ENCODE data around the gene B9D1. TPM values are rescaled to one million over a fixed set of nuclear protein-coding genes. Genes with fewer than 3 reads are reported as not detected.

Gene B9D1
- total RNA-seq, 2 donors from 2014 or later: 0.37 to 1.2 TPM

DNA sequence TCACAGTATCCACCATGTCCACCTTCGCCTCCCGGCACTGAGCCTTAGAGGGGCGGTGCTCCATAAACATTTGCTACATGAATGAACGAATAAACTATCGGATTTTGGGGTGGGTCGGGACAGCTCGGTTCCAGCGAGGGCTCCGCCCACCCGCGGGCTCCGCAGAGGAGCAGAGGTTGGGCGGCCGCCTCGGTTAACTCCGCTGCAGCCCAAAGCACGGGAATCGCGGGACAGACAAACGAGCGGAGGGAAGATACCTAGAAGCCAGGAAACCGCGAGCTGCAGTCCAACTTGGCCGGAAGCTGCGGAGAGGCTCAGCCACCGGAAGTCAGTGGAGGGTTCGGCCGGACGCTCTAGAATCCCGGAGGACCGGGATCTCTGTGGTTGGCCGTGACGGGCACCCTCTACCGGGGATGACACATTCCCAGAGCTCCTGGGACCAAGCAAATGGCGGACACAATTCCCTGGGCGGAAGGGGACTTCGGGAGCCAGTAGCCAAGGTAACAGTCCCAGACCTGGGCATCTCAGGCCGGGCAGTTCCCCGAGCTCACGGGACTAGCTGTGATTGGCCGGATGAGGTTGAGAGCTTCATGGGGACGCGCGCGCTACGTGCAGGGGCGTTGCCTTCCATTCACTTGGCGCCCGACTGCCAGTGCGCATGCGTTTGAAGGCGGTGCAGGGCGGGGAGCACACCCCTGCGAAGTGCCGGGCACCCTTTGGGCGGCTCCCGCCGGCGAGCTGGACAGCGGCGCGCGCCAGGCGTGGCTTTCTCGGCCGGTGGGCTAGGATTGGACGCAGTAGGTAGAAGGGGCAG lies 15.3 kb upstream of the B9D1 start:
- DNase-seq (peak; percentile 85 to 91 (median 90)), ATAC-seq (peak; percentile 89)
- H3K9me3 ChIP-seq (ENCODE audit: control insufficient read depth, low read length, poor library complexity, severe bottlenecking): no peaks in the 10 kb centered on the region
- peaks cover 17% of the 10 kb centered on the region for H3K4me1 Mint-ChIP-seq
- H3K27me3 Mint-ChIP-seq: no peaks in the 10 kb centered on the region
- H3K36me3 Mint-ChIP-seq (ENCODE audit: low read depth): peaks cover 5% of the 10 kb centered on the region
- peak overlapping the region; percentile 97 for H3K27ac Mint-ChIP-seq
- peak overlapping the region; percentile 99 for H3K4me3 Mint-ChIP-seq

DNA sequence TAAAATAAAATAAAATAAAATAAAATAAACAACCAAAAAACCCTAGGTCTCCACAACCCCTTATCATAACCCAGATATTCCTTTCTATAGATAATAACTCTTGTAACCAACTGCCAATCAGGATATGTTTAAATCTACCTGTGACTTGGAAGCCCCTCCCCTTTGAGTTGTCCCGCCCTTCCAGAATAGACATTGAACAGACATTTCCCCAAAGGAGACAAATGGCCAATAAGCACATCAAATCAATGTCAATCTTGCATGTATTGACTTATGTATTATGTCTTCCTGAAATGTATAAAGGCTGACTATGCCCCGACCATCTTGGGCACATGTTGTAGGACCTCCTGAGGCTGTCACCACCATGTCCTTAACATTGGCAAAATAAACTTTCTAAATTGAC lies 14.3 kb upstream of the B9D1 start:
- ATAC-seq: no peak
- H3K36me3 Mint-ChIP-seq (ENCODE audit: low read depth): peaks cover 5% of the 10 kb centered on the region
- peaks cover 23% of the 10 kb centered on the region for H3K4me1 Mint-ChIP-seq
- peak overlapping the region; percentile 99 for H3K4me3 Mint-ChIP-seq
- peak overlapping the region; percentile 97 for H3K27ac Mint-ChIP-seq
- no peaks in the 10 kb centered on the region for H3K27me3 Mint-ChIP-seq
- no peak for DNase-seq
- H3K9me3 ChIP-seq (ENCODE audit: control insufficient read depth, low read length, poor library complexity, severe bottlenecking): no peaks in the 10 kb centered on the region

- H3K4me1 Mint-ChIP-seq: peaks cover 30% of the 10 kb centered on the region
- ATAC-seq (no peak), DNase-seq (no peak)
- H3K4me3 Mint-ChIP-seq: peak overlapping the region; percentile 43
- no peak overlapping the region for H3K27ac Mint-ChIP-seq
- no peaks in the 10 kb centered on the region for H3K27me3 Mint-ChIP-seq
- H3K36me3 Mint-ChIP-seq (ENCODE audit: low read depth): peaks cover 5% of the 10 kb centered on the region
- no peaks in the 10 kb centered on the region for H3K9me3 ChIP-seq (ENCODE audit: control insufficient read depth, low read length, poor library complexity, severe bottlenecking)
These were observed 13.2 kb upstream of the B9D1 start for GRCh38 chr17:19375732-19376131.

GRCh38 chr17:19374136-19374535 lies 11.6 kb upstream of the B9D1 start:
- Mint-ChIP-seq H3K27me3 (no peaks in the 10 kb centered on the region), H3K4me1 (peaks cover 40% of the 10 kb centered on the region), H3K4me3 (no peak overlapping the region), H3K36me3 (ENCODE audit: low read depth) (peaks cover 2% of the 10 kb centered on the region), H3K27ac (no peak overlapping the region)
- no peak for ATAC-seq
- no peak for DNase-seq
- no peaks in the 10 kb centered on the region for H3K9me3 ChIP-seq (ENCODE audit: control insufficient read depth, low read length, poor library complexity, severe bottlenecking)

DNA sequence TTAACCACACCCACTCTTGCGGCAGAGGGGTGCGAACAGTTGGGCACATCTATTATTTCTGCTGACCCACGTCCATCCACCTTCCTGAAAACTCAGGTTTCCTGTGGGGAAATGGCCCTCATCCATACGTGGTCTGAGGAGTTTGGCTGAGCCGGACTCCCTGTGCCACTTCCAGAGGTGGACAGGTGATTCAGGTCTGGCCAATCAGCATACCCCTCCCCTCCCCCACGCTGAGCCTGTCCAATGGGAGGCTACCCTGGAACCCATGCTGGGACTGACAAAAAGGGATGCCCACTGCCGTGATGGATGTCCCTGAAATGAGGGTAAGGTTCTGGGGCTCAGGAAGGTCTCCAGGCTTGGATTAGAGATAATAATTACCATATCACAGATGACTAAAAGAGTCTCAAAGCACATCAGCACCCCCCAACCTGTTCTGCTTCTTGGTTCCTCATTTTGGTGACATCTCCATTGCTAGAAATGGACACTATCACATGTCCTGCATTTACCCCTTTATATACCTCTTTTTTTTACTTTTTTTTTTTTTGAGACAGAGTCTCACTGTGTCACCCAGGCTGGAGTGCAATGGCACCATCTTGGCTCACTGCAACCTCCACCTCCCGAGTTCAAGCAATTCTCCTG lies 10.5 kb upstream of the B9D1 start:
- DNase-seq (no peak), ATAC-seq (no peak)
- H3K4me1 Mint-ChIP-seq: peaks cover 46% of the 10 kb centered on the region
- peaks cover 2% of the 10 kb centered on the region for H3K36me3 Mint-ChIP-seq (ENCODE audit: low read depth)
- no peaks in the 10 kb centered on the region for H3K9me3 ChIP-seq (ENCODE audit: control insufficient read depth, low read length, poor library complexity, severe bottlenecking)
- peak overlapping the region; percentile 74 for H3K27ac Mint-ChIP-seq
- no peak overlapping the region for H3K4me3 Mint-ChIP-seq
- no peaks in the 10 kb centered on the region for H3K27me3 Mint-ChIP-seq

DNA sequence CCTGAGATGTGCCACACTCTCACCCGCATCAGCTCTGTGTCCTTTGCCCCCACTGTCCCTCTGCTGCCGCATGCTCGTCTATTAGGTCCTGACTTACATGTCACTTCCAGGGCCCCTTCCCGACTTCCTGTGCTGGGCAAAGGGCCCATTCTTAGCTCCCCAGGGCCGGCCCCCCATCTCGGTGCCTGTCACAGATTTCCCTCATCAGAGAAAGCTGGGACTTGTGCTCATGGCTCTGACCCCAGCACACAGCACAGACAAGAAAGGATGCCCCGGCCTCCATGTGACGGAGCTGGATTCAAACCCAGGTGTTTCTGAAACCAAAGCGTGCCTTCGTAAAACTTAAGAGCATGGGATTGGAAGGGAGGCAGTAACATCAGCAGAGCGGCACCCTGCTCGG lies 9.9 kb upstream of the B9D1 start:
- Mint-ChIP-seq H3K27me3 (no peaks in the 10 kb centered on the region), H3K27ac (peak overlapping the region; percentile 74), H3K4me1 (peaks cover 46% of the 10 kb centered on the region), H3K4me3 (no peak overlapping the region), H3K36me3 (ENCODE audit: low read depth) (no peaks in the 10 kb centered on the region)
- ATAC-seq (no peak), DNase-seq (no peak)
- no peaks in the 10 kb centered on the region for H3K9me3 ChIP-seq (ENCODE audit: control insufficient read depth, low read length, poor library complexity, severe bottlenecking)

DNA sequence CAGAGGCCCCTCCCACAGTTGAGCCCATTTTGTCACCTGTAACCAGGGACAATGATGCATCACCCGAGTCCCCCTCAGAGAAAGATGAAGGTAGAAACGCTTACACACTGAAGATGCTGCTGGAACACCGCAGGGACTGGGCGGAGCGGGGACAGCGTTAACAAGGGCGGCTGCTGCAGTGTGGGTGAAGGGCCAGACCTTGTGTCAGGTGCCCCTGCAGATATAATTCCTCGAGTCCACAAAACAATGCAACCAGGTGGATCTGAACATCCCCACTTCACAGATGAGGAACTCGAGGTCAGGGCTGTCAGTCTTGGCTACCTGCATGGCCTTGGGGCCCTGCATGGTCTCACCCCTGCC lies 9.5 kb upstream of the B9D1 start:
- DNase-seq (no peak), ATAC-seq (no peak)
- Mint-ChIP-seq H3K27ac (peak overlapping the region; percentile 74), H3K27me3 (no peaks in the 10 kb centered on the region), H3K4me1 (peaks cover 44% of the 10 kb centered on the region), H3K4me3 (no peak overlapping the region), H3K36me3 (ENCODE audit: low read depth) (no peaks in the 10 kb centered on the region)
- H3K9me3 ChIP-seq (ENCODE audit: control insufficient read depth, low read length, poor library complexity, severe bottlenecking): no peaks in the 10 kb centered on the region

DNA sequence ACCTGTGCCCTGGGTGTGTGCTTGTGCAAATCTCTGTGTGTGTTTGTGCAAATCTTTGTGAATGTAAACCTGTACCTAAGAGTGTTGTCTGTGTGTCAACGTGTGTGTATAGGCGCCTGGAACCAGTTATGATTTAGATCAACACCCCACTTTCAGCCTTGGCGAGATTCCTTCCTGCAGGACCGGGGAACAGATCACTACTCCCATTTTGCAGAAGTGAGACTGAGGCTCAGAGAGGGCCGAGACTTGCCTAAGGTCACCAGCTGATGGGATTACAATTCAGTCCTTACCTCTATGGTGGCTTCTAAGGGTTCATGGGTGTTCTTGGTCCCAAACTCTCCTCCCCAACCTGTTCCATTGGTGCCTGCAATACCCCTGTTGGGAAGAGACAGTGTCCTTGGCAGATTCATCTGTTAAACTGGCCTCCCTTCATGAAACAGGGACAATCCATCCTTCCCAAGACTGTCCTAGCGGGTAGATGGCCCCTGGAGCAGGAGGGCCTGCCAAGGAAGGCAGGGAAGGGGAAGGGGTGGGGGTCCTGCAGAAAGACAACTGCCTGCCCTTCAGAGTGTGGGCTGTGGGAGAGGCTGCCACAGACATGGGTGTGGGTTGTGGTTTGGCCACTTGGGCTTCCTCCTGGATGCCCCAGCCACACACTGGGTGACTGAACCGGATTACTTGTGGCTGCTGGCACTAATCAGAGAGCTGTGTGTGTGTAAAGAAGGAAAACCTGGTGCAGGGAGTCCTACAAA lies 8.9 kb upstream of the B9D1 start:
- H3K9me3 ChIP-seq (ENCODE audit: control insufficient read depth, low read length, poor library complexity, severe bottlenecking): no peaks in the 10 kb centered on the region
- ATAC-seq (peak; percentile 20), DNase-seq (no peak)
- Mint-ChIP-seq H3K36me3 (ENCODE audit: low read depth) (no peaks in the 10 kb centered on the region), H3K4me3 (peak overlapping the region; percentile 50), H3K27ac (peak overlapping the region; percentile 74), H3K4me1 (peaks cover 41% of the 10 kb centered on the region), H3K27me3 (no peaks in the 10 kb centered on the region)

GRCh38 chr17:19370493-19370960 lies 8.0 kb upstream of the B9D1 start:
- DNase-seq: no peak

GRCh38 chr17:19369846-19370492 lies 7.4 kb upstream of the B9D1 start:
- DNase-seq: no peak
- H3K36me3 Mint-ChIP-seq (ENCODE audit: low read depth): no peaks in the 10 kb centered on the region
- peak overlapping the region; percentile 69 for H3K4me3 Mint-ChIP-seq
- peak overlapping the region; percentile 74 for H3K27ac Mint-ChIP-seq
- ATAC-seq: peak; percentile 87
- H3K4me1 Mint-ChIP-seq: peaks cover 43% of the 10 kb centered on the region
- H3K9me3 ChIP-seq (ENCODE audit: control insufficient read depth, low read length, poor library complexity, severe bottlenecking): no peaks in the 10 kb centered on the region
- no peaks in the 10 kb centered on the region for H3K27me3 Mint-ChIP-seq

More at GRCh38 chr17:19370493-19370960, 8.0 kb upstream of the B9D1 start:
- Mint-ChIP-seq H3K4me1 (peaks cover 43% of the 10 kb centered on the region), H3K27ac (peak overlapping the region; percentile 74), H3K27me3 (no peaks in the 10 kb centered on the region), H3K36me3 (ENCODE audit: low read depth) (no peaks in the 10 kb centered on the region), H3K4me3 (peak overlapping the region; percentile 69)
- H3K9me3 ChIP-seq (ENCODE audit: control insufficient read depth, low read length, poor library complexity, severe bottlenecking): no peaks in the 10 kb centered on the region
- peak; percentile 45 for ATAC-seq

DNA sequence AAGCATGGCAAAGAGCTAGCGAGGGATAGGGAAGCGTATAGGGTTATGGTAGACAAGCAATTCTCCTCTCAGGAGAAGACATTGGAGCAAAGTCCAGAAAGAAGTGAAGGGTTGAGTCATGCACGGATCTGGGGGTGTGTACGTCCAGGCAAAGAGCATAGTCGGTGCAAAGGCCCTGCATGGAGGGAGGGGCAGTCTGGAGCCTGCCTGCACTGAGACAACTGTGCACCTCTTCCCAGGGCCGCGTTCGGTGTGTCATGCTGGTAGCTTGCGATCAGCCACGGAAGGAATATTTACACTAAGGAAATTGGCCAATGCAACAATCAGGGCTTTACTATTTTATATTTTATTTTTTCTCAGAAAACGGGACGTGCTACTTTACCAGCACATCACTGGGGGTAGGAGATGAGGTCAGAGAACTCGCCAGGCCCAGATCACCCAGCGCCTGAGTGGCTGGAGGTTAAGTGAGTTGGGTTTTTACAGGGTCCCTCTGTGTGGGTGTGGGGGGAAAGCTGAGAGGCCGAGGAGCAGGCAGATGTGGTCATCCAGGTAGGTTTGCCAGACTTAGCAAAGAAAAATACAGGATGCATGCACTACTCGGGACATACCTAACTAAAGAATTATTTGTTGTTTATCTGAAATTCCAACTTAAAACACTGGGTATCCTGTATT lies 6.7 kb upstream of the B9D1 start:
- H3K36me3 Mint-ChIP-seq (ENCODE audit: low read depth): no peaks in the 10 kb centered on the region
- ATAC-seq (no peak), DNase-seq (peak in 1 of 3 donors; percentile 0)
- H3K4me1 Mint-ChIP-seq: peaks cover 43% of the 10 kb centered on the region
- H3K4me3 Mint-ChIP-seq: peak overlapping the region; percentile 69
- H3K27ac Mint-ChIP-seq: peak overlapping the region; percentile 74
- no peaks in the 10 kb centered on the region for H3K27me3 Mint-ChIP-seq
- no peaks in the 10 kb centered on the region for H3K9me3 ChIP-seq (ENCODE audit: control insufficient read depth, low read length, poor library complexity, severe bottlenecking)

DNA sequence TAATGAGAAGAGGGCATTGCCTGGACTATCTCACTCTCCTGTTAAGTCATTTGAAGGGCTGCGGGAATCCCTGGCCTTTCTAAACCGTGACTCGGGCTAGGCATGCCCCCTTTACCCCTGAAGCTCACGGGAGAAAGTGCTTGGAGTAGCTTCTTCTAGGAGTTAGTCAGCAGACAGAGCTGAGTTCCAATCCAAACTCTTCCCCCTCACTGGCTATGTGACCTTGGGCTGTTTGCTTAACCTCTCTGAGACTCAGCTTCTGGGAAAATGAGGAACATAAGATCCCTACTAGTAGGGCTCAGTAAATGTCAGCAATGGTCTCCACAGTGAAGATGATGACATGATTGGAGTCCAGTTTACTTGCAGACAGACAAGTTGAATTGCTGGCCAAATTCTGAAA lies 5.7 kb upstream of the B9D1 start:
- Mint-ChIP-seq H3K4me3 (no peak overlapping the region), H3K27me3 (no peaks in the 10 kb centered on the region), H3K27ac (peak overlapping the region; percentile 74), H3K4me1 (peaks cover 43% of the 10 kb centered on the region), H3K36me3 (ENCODE audit: low read depth) (no peaks in the 10 kb centered on the region)
- H3K9me3 ChIP-seq (ENCODE audit: control insufficient read depth, low read length, poor library complexity, severe bottlenecking): no peaks in the 10 kb centered on the region
- DNase-seq: no peak
- ATAC-seq: no peak
